Endothelial cell of umbilical vein (primary cell): ENCODE data around the gene FBLN2. TPM values are rescaled to one million over a fixed set of nuclear protein-coding genes. Genes with fewer than 3 reads are reported as not detected.

ENCODE experiments used
- BruUV-seq: library from RNA; stranded (reverse); fragments of 400-500 nt; replicated peaks from 2 replicates; lab custom pipeline; 2021; lab: Mats Ljungman, UMichigan
- CTCF ChIA-PET: fragments of 300-600, 350-600 bp; sonication (Branson Sonifier 250); formaldehyde crosslinking; loops from one replicate; lab custom pipeline; 2021; ENCODE audit warnings: antibody characterized with exemption, inconsistent platforms; lab: Charles Lee
- POLR2A ChIA-PET: fragments of 300-600, 350-600 bp; sonication (Branson Sonifier 250); formaldehyde crosslinking; loops from one replicate; lab custom pipeline; 2021; ENCODE audit warnings: antibody characterized with exemption, inconsistent platforms; lab: Charles Lee
- DNase-seq: peaks from one replicate; pipeline ENCODE4 v3.0.0-alpha.2; 2011; ENCODE audit warnings: low read depth, low spot score
- FAIRE-seq: peaks from 2 replicates; lab custom pipeline; 2011; peaks lifted over from hg19 to GRCh38; lab: Jason Lieb, UNC
- H2AFZ ChIP-seq: 2 replicates; pipeline ENCODE4 v1.6.0; 2012; ENCODE audit warnings: low read depth, low read length, control low read depth, inconsistent platforms
- H3K27ac ChIP-seq: 2 replicates; pipeline ENCODE4 v1.5.1; 2011; ENCODE audit warnings: low read depth, mild to moderate bottlenecking, control low read depth, low read length, moderate library complexity; ENCODE audit not compliant: insufficient read depth
- H3K27me3 ChIP-seq, 2 experiments: 2 replicates each; pipeline versions ENCODE4 v1.6.0 to v1.6.1; 2011; ENCODE audit warnings: low read length in 2 of 2, mixed read lengths in 1 of 2; ENCODE audit not compliant: control insufficient read depth in 2 of 2, insufficient read depth in 2 of 2
- H3K36me3 ChIP-seq, 2 experiments: 2 replicates in 1 of 2; 3 replicates in 1 of 2; pipeline ENCODE4 v1.5.1; 2011; ENCODE audit warnings: low read length in 2 of 2, mild to moderate bottlenecking in 1 of 2, moderate library complexity in 1 of 2; ENCODE audit not compliant: control insufficient read depth in 2 of 2, insufficient read depth in 2 of 2; ENCODE audit errors: extremely low read depth in 1 of 2
- H3K4me1 ChIP-seq: 3 replicates; pipeline ENCODE4 v1.5.1; 2011; ENCODE audit warnings: mild to moderate bottlenecking, low read length; ENCODE audit not compliant: control insufficient read depth, insufficient read depth; ENCODE audit errors: extremely low read depth
- H3K4me2 ChIP-seq: 2 replicates; pipeline ENCODE4 v1.6.1; 2011; ENCODE audit warnings: low read length, control low read depth, mixed read lengths; ENCODE audit not compliant: insufficient read depth
- H3K4me3 ChIP-seq, 3 experiments: fragments of 200-600 bp in 1 of 3; sonication (generic), shearing (Covaris generic) in 1 of 3; replicated peaks in 1 of 3; 2 replicates each; pipeline ENCODE4 v1.5.1; 2011 to 2016; ENCODE audit warnings: control low read depth in 3 of 3, low read length in 3 of 3, mild to moderate bottlenecking in 2 of 3, inconsistent platforms in 1 of 3, low read depth in 1 of 3, moderate library complexity in 1 of 3; ENCODE audit not compliant: insufficient read depth in 1 of 3
- H3K79me2 ChIP-seq: 2 replicates; pipeline ENCODE4 v1.6.0; 2012; ENCODE audit warnings: low read length, inconsistent platforms; ENCODE audit not compliant: control insufficient read depth, insufficient read depth
- H3K9ac ChIP-seq: replicated peaks from 2 replicates; pipeline ENCODE3; 2011; ENCODE audit warnings: low read length, control low read depth; ENCODE audit not compliant: insufficient read depth; ENCODE audit errors: extremely low read depth
- H3K9me1 ChIP-seq: replicated peaks from 3 replicates; pipeline ENCODE4 v1.6.0; 2011; ENCODE audit warnings: mild to moderate bottlenecking, low read length; ENCODE audit not compliant: control insufficient read depth, insufficient read depth; ENCODE audit errors: extremely low read depth
- H3K9me3 ChIP-seq: replicated peaks from 2 replicates; pipeline ENCODE4 v1.5.1; 2012; ENCODE audit warnings: low read length, inconsistent platforms; ENCODE audit not compliant: control insufficient read depth, insufficient read depth
- H4K20me1 ChIP-seq: replicated peaks from 2 replicates; pipeline ENCODE3; 2011; ENCODE audit warnings: mild to moderate bottlenecking, low read length; ENCODE audit not compliant: control insufficient read depth, insufficient read depth; ENCODE audit errors: extremely low read depth
- EZH2 ChIP-seq: IDR thresholded peaks from 2 replicates; pipeline ENCODE4 v1.6.1; 2012; ENCODE audit warnings: borderline replicate concordance, low read depth, mild to moderate bottlenecking, moderate library complexity, low read length, inconsistent platforms; ENCODE audit not compliant: severe bottlenecking
- FOS ChIP-seq: IDR thresholded peaks from 2 replicates; pipeline ENCODE4 v1.6.1; 2011; ENCODE audit warnings: mild to moderate bottlenecking, low read length, moderate library complexity, borderline replicate concordance; ENCODE audit not compliant: insufficient read depth
- GATA2 ChIP-seq: IDR thresholded peaks from 2 replicates; pipeline ENCODE4 v1.7.0; 2011; ENCODE audit warnings: low read depth, mild to moderate bottlenecking, moderate library complexity, mixed read lengths, low read length; ENCODE audit not compliant: insufficient read length, insufficient read depth
- JUN ChIP-seq: IDR thresholded peaks from 2 replicates; pipeline ENCODE4 v1.6.1; 2011; ENCODE audit warnings: borderline replicate concordance, low read depth; ENCODE audit not compliant: insufficient read length, insufficient read depth
- MYC ChIP-seq: IDR thresholded peaks from one replicate; pipeline ENCODE4 v1.6.1; 2011; ENCODE audit warnings: mild to moderate bottlenecking, low read depth, low read length
- POLR2A ChIP-seq: IDR thresholded peaks from 2 replicates; pipeline ENCODE4 v1.6.1; 2012; ENCODE audit warnings: low read depth, mild to moderate bottlenecking, control low read depth, low read length
- POLR2AphosphoS5 ChIP-seq: IDR thresholded peaks from 2 replicates; pipeline ENCODE4 v1.6.1; 2012; ENCODE audit warnings: low read depth, mild to moderate bottlenecking, control low read depth, low read length, moderate library complexity; ENCODE audit not compliant: insufficient read depth
- dilution Hi-C: fragments of 300-500 bp; cut with MboI; formaldehyde crosslinking; loops from one replicate; pipeline ENCODE4 v1.15.0; 2019; ENCODE audit warnings: low sequenced_read_pairs; ENCODE audit not compliant: extremely low pct_ligation_motif_present
- intact Hi-C: fragments of 100-400 bp; cut with micrococcal nuclease; formaldehyde crosslinking; loops from one replicate; pipeline ENCODE4 v1.10.0; 2022
- polyA plus RNA-seq, 4 experiments: library from polyadenylated mRNA; depleted of rRNA in 3 of 4; stranded (reverse) in 3 of 4; unstranded in 1 of 4; fragments of >200 nt; gene quantifications; 2 replicates each; pipeline versions ENCODE4 v1.2.1 to v1.2.3, GENCODE V29; 2011 to 2012; ENCODE audit warnings: missing spikeins in 1 of 4
- total RNA-seq: library from RNA; stranded (reverse); gene quantifications from 2 replicates; pipeline ENCODE4 v1.2.3, GENCODE V29; 2021
- TF ChIP-seq, protein P1 (sequence below), 2 donors: IDR thresholded peaks; 1 replicate in 1 of 2; 2 replicates in 1 of 2; pipeline ENCODE4 v1.5.1; 2011; ENCODE audit warnings: low read length in 2 of 2, mild to moderate bottlenecking in 2 of 2, moderate library complexity in 2 of 2, control low read depth in 1 of 2, inconsistent platforms in 1 of 2, low read depth in 1 of 2; ENCODE audit not compliant: insufficient read depth in 1 of 2; ENCODE audit errors: extremely low read depth in 1 of 2
- TF ChIP-seq, protein P2 (sequence below): IDR thresholded peaks from 2 replicates; pipeline ENCODE4 v1.6.1; 2011; ENCODE audit not compliant: insufficient read depth, insufficient read length

FBLN2 gene
- total and polyA plus RNA-seq, 2 donors (not counting 3 experiments of a cell fraction or from before 2014, with no cell fraction given): 1.4 to 1.9 TPM

DNA sequence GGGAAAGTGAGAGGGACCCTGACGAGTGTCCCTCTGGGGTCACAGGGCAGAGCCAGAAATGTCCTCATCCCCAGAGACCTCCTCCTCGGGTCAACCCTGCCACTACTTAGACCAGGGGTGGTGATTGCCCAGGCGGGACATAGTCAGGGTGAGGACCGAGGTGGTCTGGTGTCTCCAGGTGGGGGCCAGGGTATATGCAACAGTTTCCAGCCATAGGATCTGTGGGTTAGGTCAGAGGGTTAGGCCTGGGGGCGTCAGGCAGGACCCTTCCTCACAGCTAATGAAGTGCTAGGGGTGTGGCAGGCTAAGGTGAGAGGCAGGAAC lies 22.3 kb upstream of the FBLN2 start:
- H3K9me1 ChIP-seq: no peaks in the 10 kb centered on the region

More for the DNA sequence above, 22.3 kb upstream of the FBLN2 start:
- ChIA-PET POLR2A (no interaction called here), CTCF (no interaction called here)
- H3K4me2 ChIP-seq: no peak overlapping the region
- H3K9me3 ChIP-seq: no peaks in the 10 kb centered on the region
- no peak for TF ChIP-seq JUN
- no peak for TF ChIP-seq FOS
- no peak for TF ChIP-seq POLR2AphosphoS5
- TF ChIP-seq EZH2: no peak
- no peak for TF ChIP-seq GATA2
- TF ChIP-seq MYC: no peak
- TF ChIP-seq, protein P1, sequence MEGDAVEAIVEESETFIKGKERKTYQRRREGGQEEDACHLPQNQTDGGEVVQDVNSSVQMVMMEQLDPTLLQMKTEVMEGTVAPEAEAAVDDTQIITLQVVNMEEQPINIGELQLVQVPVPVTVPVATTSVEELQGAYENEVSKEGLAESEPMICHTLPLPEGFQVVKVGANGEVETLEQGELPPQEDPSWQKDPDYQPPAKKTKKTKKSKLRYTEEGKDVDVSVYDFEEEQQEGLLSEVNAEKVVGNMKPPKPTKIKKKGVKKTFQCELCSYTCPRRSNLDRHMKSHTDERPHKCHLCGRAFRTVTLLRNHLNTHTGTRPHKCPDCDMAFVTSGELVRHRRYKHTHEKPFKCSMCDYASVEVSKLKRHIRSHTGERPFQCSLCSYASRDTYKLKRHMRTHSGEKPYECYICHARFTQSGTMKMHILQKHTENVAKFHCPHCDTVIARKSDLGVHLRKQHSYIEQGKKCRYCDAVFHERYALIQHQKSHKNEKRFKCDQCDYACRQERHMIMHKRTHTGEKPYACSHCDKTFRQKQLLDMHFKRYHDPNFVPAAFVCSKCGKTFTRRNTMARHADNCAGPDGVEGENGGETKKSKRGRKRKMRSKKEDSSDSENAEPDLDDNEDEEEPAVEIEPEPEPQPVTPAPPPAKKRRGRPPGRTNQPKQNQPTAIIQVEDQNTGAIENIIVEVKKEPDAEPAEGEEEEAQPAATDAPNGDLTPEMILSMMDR (IDR thresholded peaks at IDR 0.05; ENCODE audit: extremely low read depth in 1 of 2, insufficient read depth in 1 of 2, low read depth in 1 of 2, low read length in 2 of 2): no peak
- TF ChIP-seq, protein P2, sequence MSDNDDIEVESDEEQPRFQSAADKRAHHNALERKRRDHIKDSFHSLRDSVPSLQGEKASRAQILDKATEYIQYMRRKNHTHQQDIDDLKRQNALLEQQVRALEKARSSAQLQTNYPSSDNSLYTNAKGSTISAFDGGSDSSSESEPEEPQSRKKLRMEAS: no peak
- TF ChIP-seq POLR2A: no peak
- FAIRE-seq (no peak), DNase-seq (no peak)
- no peak overlapping the region for H3K9ac ChIP-seq
- no peaks in the 10 kb centered on the region for H3K27me3 ChIP-seq
- no peak overlapping the region for H3K27ac ChIP-seq
- intact Hi-C loops: no loop called here
- BruUV-seq: no TSS peak
- no peaks in the 10 kb centered on the region for H4K20me1 ChIP-seq
- H2AFZ ChIP-seq: no peak overlapping the region
- no peaks in the 10 kb centered on the region for H3K4me1 ChIP-seq
- no peak overlapping the region for H3K4me3 ChIP-seq
- H3K79me2 ChIP-seq: no peaks in the 10 kb centered on the region
- H3K36me3 ChIP-seq: no peaks in the 10 kb centered on the region
- dilution Hi-C loops: no loop called here
